Astrocyte (in vitro differentiated cells and primary cell): ENCODE data around the gene PARD3B.

Source experiments
- EZH2 ChIP-seq: IDR thresholded peaks from 2 replicates; pipeline ENCODE4 v1.6.1; 2012; ENCODE audit warnings: mild to moderate bottlenecking, low read length, inconsistent platforms; ENCODE audit not compliant: insufficient read depth
- TF ChIP-seq, protein P1 (sequence below): IDR thresholded peaks from 2 replicates; pipeline ENCODE4 v1.5.1; 2011; ENCODE audit warnings: low read depth, mild to moderate bottlenecking, inconsistent platforms, low read length, moderate library complexity; ENCODE audit not compliant: insufficient read depth

DNA sequence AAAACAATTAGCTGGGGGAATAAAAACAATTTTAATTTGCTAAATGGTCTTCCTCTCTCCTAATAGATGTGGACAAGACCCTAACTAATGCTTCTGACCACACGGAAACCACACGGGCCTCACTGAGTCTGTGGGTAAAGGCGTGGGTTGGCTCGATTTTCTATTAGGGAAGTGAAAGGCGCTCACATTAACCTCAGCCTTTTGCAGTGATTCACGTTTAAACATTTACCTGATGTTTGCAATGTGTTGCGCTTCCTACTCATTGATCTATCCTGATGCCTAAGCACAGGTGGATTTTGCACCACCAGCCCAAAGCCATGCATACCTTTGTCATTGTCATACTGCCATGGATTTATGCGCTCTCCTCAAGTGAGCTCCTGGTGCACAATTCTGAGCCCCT is 1101.4 kb downstream of the PARD3B start:
- TF ChIP-seq, protein P1, sequence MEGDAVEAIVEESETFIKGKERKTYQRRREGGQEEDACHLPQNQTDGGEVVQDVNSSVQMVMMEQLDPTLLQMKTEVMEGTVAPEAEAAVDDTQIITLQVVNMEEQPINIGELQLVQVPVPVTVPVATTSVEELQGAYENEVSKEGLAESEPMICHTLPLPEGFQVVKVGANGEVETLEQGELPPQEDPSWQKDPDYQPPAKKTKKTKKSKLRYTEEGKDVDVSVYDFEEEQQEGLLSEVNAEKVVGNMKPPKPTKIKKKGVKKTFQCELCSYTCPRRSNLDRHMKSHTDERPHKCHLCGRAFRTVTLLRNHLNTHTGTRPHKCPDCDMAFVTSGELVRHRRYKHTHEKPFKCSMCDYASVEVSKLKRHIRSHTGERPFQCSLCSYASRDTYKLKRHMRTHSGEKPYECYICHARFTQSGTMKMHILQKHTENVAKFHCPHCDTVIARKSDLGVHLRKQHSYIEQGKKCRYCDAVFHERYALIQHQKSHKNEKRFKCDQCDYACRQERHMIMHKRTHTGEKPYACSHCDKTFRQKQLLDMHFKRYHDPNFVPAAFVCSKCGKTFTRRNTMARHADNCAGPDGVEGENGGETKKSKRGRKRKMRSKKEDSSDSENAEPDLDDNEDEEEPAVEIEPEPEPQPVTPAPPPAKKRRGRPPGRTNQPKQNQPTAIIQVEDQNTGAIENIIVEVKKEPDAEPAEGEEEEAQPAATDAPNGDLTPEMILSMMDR = no peak
- TF ChIP-seq EZH2 = no peak
